DOHH2 (cell line): ENCODE results near the gene FAN1.

ENCODE experiments used
- H3F3A ChIP-seq: fragments of 200-600 bp; sonication (generic), shearing (Covaris generic); 2 replicates; pipeline ENCODE4 v1.6.0; 2016; ENCODE audit warnings: antibody characterized with exemption, mild to moderate bottlenecking; ENCODE audit not compliant: control insufficient read depth, insufficient read depth
- H3K27ac ChIP-seq: fragments of 200-600 bp; sonication (generic); 2 replicates; pipeline ENCODE4 v1.5.1; 2014; ENCODE audit warnings: low read depth, mild to moderate bottlenecking, low read length, moderate library complexity
- H3K27me3 ChIP-seq: fragments of 200-600 bp; sonication (generic); 2 replicates; pipeline ENCODE4 v1.6.1; 2014; ENCODE audit warnings: mild to moderate bottlenecking, low read length, mixed read lengths; ENCODE audit not compliant: control insufficient read depth
- H3K36me3 ChIP-seq: fragments of 200-600 bp; sonication (generic); 2 replicates; pipeline ENCODE4 v1.6.1; 2014; ENCODE audit warnings: mild to moderate bottlenecking, low read length, moderate library complexity, mixed read lengths; ENCODE audit not compliant: control insufficient read depth
- H3K4me1 ChIP-seq: fragments of 200-600 bp; sonication (generic); 2 replicates; pipeline ENCODE4 v1.6.1; 2014; ENCODE audit warnings: mild to moderate bottlenecking, low read length, mixed read lengths; ENCODE audit not compliant: control insufficient read depth
- H3K4me2 ChIP-seq: fragments of 200-600 bp; sonication (generic); 2 replicates; pipeline ENCODE4 v1.6.0; 2014; ENCODE audit warnings: mild to moderate bottlenecking, low read length, moderate library complexity
- H3K4me3 ChIP-seq: fragments of 200-600 bp; sonication (generic); 2 replicates; pipeline ENCODE4 v1.5.1; 2014; ENCODE audit warnings: mild to moderate bottlenecking, low read length, mixed read lengths
- H3K79me2 ChIP-seq: fragments of 200-600 bp; sonication (generic); 2 replicates; pipeline ENCODE4 v1.6.1; 2014; ENCODE audit warnings: mild to moderate bottlenecking, low read length, mixed read lengths; ENCODE audit not compliant: control insufficient read depth
- H3K9me2 ChIP-seq: fragments of 200-600 bp; sonication (generic); replicated peaks from 2 replicates; pipeline ENCODE4 v1.6.1; 2014; ENCODE audit warnings: mild to moderate bottlenecking, low read length, mixed read lengths; ENCODE audit not compliant: control insufficient read depth
- H3K9me3 ChIP-seq: fragments of 200-600 bp; sonication (generic); 2 replicates; pipeline ENCODE4 v1.6.1; 2014; ENCODE audit warnings: antibody characterized with exemption, low read length, mixed read lengths; ENCODE audit not compliant: control insufficient read depth, insufficient read depth
- H4K20me1 ChIP-seq: fragments of 200-600 bp; sonication (generic); 2 replicates; pipeline ENCODE4 v1.6.0; 2014; ENCODE audit warnings: low read depth, mild to moderate bottlenecking, antibody characterized with exemption, low read length, moderate library complexity; ENCODE audit not compliant: control insufficient read depth, insufficient read depth
- CTCF ChIP-seq: fragments of 200-600 bp; sonication (generic); IDR thresholded peaks from one replicate; pipeline ENCODE4 v1.5.1; 2014; ENCODE audit warnings: antibody characterized with exemption, mild to moderate bottlenecking, low read depth, low read length; ENCODE audit not compliant: poor library complexity, severe bottlenecking
- EZH2phosphoT487 ChIP-seq: fragments of 200-600 bp; sonication (generic); IDR thresholded peaks from 2 replicates; pipeline ENCODE4 v1.6.1; 2017; ENCODE audit warnings: borderline replicate concordance, mild to moderate bottlenecking, antibody characterized with exemption, low read length, moderate library complexity, mixed read lengths

The FAN1 gene

GRCh38 chr15:30958219-30958618, 54.5 kb downstream of the FAN1 start:
- no peaks in the 10 kb centered on the region for H3K9me2 ChIP-seq
- H3K79me2 ChIP-seq, result no peaks in the 10 kb centered on the region
- H3K4me1 ChIP-seq, result no peaks in the 10 kb centered on the region
- no peak overlapping the region for H3K27ac ChIP-seq
- peaks cover 45% of the 10 kb centered on the region for H3K36me3 ChIP-seq
- no peak overlapping the region for H3K4me3 ChIP-seq
- no peaks in the 10 kb centered on the region for H3K9me3 ChIP-seq
- H4K20me1 ChIP-seq, result no peaks in the 10 kb centered on the region
- TF ChIP-seq CTCF (no peak), EZH2phosphoT487 (no peak)
- no peak overlapping the region for H3K4me2 ChIP-seq
- no peaks in the 10 kb centered on the region for H3F3A ChIP-seq
- H3K27me3 ChIP-seq, result no peaks in the 10 kb centered on the region

- peaks cover 43% of the 10 kb centered on the region for H3K36me3 ChIP-seq
- H3K4me1 ChIP-seq, result peaks cover 10% of the 10 kb centered on the region
- no peak overlapping the region for H3K4me3 ChIP-seq
- no peaks in the 10 kb centered on the region for H4K20me1 ChIP-seq
- no peak overlapping the region for H3K27ac ChIP-seq
- H3K27me3 ChIP-seq, result no peaks in the 10 kb centered on the region
- no peaks in the 10 kb centered on the region for H3K9me2 ChIP-seq
- no peaks in the 10 kb centered on the region for H3K9me3 ChIP-seq
- no peaks in the 10 kb centered on the region for H3K79me2 ChIP-seq
- TF ChIP-seq CTCF (no peak), EZH2phosphoT487 (no peak)
- H3F3A ChIP-seq, result no peaks in the 10 kb centered on the region
- H3K4me2 ChIP-seq, result no peak overlapping the region
Observed at GRCh38 chr15:30962079-30962478, 58.4 kb downstream of the FAN1 start.

- TF ChIP-seq CTCF (no peak), EZH2phosphoT487 (no peak)
- Histone ChIP-seq H3K79me2 (no peaks in the 10 kb centered on the region), H3K9me2 (no peaks in the 10 kb centered on the region), H3K4me1 (peaks cover 10% of the 10 kb centered on the region), H3K9me3 (no peaks in the 10 kb centered on the region), H3K36me3 (peaks cover 40% of the 10 kb centered on the region), H3K4me2 (no peak overlapping the region), H3K27me3 (no peaks in the 10 kb centered on the region), H3K27ac (no peak overlapping the region), H4K20me1 (no peaks in the 10 kb centered on the region), H3K4me3 (no peak overlapping the region), H3F3A (no peaks in the 10 kb centered on the region)
Observed at GRCh38 chr15:30962659-30963058, 58.9 kb downstream of the FAN1 start.

- Histone ChIP-seq H3K4me1 (peaks cover 14% of the 10 kb centered on the region), H3F3A (no peaks in the 10 kb centered on the region), H3K9me3 (no peaks in the 10 kb centered on the region), H3K79me2 (no peaks in the 10 kb centered on the region), H4K20me1 (no peaks in the 10 kb centered on the region), H3K4me3 (no peak overlapping the region), H3K27me3 (no peaks in the 10 kb centered on the region), H3K27ac (no peak overlapping the region), H3K36me3 (peaks cover 30% of the 10 kb centered on the region), H3K9me2 (no peaks in the 10 kb centered on the region), H3K4me2 (no peak overlapping the region)
- no peak for TF ChIP-seq CTCF
- TF ChIP-seq EZH2phosphoT487, result no peak
Observed at GRCh38 chr15:30963681-30964080, 60.0 kb downstream of the FAN1 start.
